Measurements from ENCODE around the gene AFF3. TPM values are rescaled to one million over a fixed set of nuclear protein-coding genes. Genes with fewer than 3 reads are reported as not detected.
A peak's percentile ranks its signal among the peaks of the same experiment; 100 is the strongest.

AFF3 gene
- total and polyA plus RNA-seq, 2 of the 13 experiments (the other 11 are each of a cell fraction or from before 2014, with no cell fraction given) = not detected

GRCh38 chr2:100067784-100068183 is 74.6 kb downstream of the AFF3 start (continued):
- TF ChIP-seq REPIN1 (CRISPR knock-in tag; IDR thresholded peaks at IDR 0.05; ENCODE audit: borderline replicate concordance, low read depth) (peak; percentile 73; the same call in 1 of the 2 replicates), ZNF597 (CRISPR knock-in tag; IDR thresholded peaks at IDR 0.05) (no peak), HMG20B (CRISPR knock-in tag; conservative IDR thresholded peaks at IDR 0.05) (peak; percentile 93), PHF20 (CRISPR knock-in tag; IDR thresholded peaks at IDR 0.05) (no peak), ZNF546 (CRISPR knock-in tag; conservative IDR thresholded peaks at IDR 0.05) (no peak), ZFP82 (CRISPR knock-in tag; IDR thresholded peaks at IDR 0.05; ENCODE audit: borderline replicate concordance) (0 out of 2 replicates have a peak, but pooled peaks have one; percentile 40), TOE1 (CRISPR knock-in tag; IDR thresholded peaks at IDR 0.05) (peak; percentile 91; the same call in 1 of the 2 replicates), ZFP36L1 (CRISPR knock-in tag; IDR thresholded peaks at IDR 0.05) (peak; percentile 85; the same call in 1 of the 2 replicates), FOSL2 (CRISPR knock-in tag; IDR thresholded peaks at IDR 0.05) (peak; percentile 61), MLX (CRISPR knock-in tag; IDR thresholded peaks at IDR 0.05) (peak; percentile 68; the same call in 1 of the 2 replicates), REST (IDR thresholded peaks at IDR 0.05; ENCODE audit: borderline replicate concordance in 1 of 2, low read depth in 1 of 2, low read length in 2 of 2) (peak in 1 of 2 experiments; percentile 77; a peak in 1 of 4 replicates), PRPF4 (IDR thresholded peaks at IDR 0.05; ENCODE audit: low read depth, low read length, poor library complexity, severe bottlenecking) (no peak), PRMT3 (CRISPR knock-in tag; IDR thresholded peaks at IDR 0.05; ENCODE audit: borderline replicate concordance, low read depth) (peak; percentile 64; the same call in 1 of the 2 replicates), ZNF609 (CRISPR knock-in tag; IDR thresholded peaks at IDR 0.05; ENCODE audit: borderline replicate concordance) (peak; percentile 99), NCOA5 (CRISPR knock-in tag; IDR thresholded peaks at IDR 0.05) (no peak), ZNF747 (CRISPR knock-in tag; IDR thresholded peaks at IDR 0.05; ENCODE audit: borderline replicate concordance) (no peak), BHLHE40 (IDR thresholded peaks at IDR 0.05; ENCODE audit: low read length) (peak; percentile 57; the same call in 1 of the 2 replicates), ZKSCAN8 (CRISPR knock-in tag; IDR thresholded peaks at IDR 0.05; ENCODE audit: borderline replicate concordance) (peak; percentile 68; the same call in 1 of the 2 replicates), SOX6 (IDR thresholded peaks at IDR 0.05) (no peak), SOX6 (CRISPR knock-in tag; IDR thresholded peaks at IDR 0.05) (peak; percentile 94)

Measured in HepG2 (cell line).